DND-41 (cell line): Measurements from ENCODE around the gene HPS3.

Experiments
- ATAC-seq: fragments of 200-7000 bp; cut with Tn5 transposase; 3 replicates; pipeline ENCODE4 v1.9.1; 2021; ENCODE audit warnings: low read depth; ENCODE audit not compliant: insufficient read depth
- DNase-seq: peaks from one replicate; pipeline ENCODE4 v3.0.0-alpha.2; 2020
- H2AFZ ChIP-seq: 2 replicates; pipeline ENCODE4 v1.6.0; 2012; ENCODE audit warnings: low read depth, low read length
- H3K27ac ChIP-seq: 2 replicates; pipeline ENCODE4 v1.5.1; 2012; ENCODE audit warnings: low read length, inconsistent platforms
- H3K27me3 ChIP-seq: fragments of 200-600 bp; sonication (generic); 2 replicates; pipeline ENCODE4 v1.6.0; 2012; ENCODE audit warnings: low read length, mild to moderate bottlenecking, inconsistent platforms; ENCODE audit not compliant: insufficient read depth, poor library complexity
- H3K36me3 ChIP-seq: 2 replicates; pipeline ENCODE4 v1.5.1; 2012; ENCODE audit warnings: low read length, inconsistent platforms; ENCODE audit not compliant: insufficient read depth
- H3K4me1 ChIP-seq: 2 replicates; pipeline ENCODE4 v1.5.1; 2012; ENCODE audit warnings: mild to moderate bottlenecking, low read length; ENCODE audit not compliant: insufficient read depth
- H3K4me2 ChIP-seq: 2 replicates; pipeline ENCODE4 v1.6.0; 2012; ENCODE audit warnings: mild to moderate bottlenecking, moderate library complexity, low read length, inconsistent platforms; ENCODE audit not compliant: insufficient read depth
- H3K4me3 ChIP-seq, 2 experiments: fragments of 200-600 bp in 1 of 2; shearing (Covaris generic) in 1 of 2; 2 replicates each; pipeline ENCODE4 v1.5.1; 2012 to 2016; ENCODE audit warnings: inconsistent platforms in 2 of 2, low read length in 2 of 2, mild to moderate bottlenecking in 2 of 2, low read depth in 1 of 2, moderate library complexity in 1 of 2
- H3K79me2 ChIP-seq: 2 replicates; pipeline ENCODE4 v1.6.0; 2012; ENCODE audit warnings: low read length, inconsistent platforms; ENCODE audit not compliant: insufficient read depth
- H3K9ac ChIP-seq: 2 replicates; pipeline ENCODE4 v1.6.0; 2012; ENCODE audit warnings: low read depth, mild to moderate bottlenecking, inconsistent platforms, low read length, moderate library complexity
- H3K9me3 ChIP-seq: 2 replicates; pipeline ENCODE4 v1.5.1; 2012; ENCODE audit warnings: low read length, moderate library complexity, mild to moderate bottlenecking, inconsistent platforms; ENCODE audit not compliant: insufficient read depth, severe bottlenecking
- H4K20me1 ChIP-seq: 2 replicates; pipeline ENCODE4 v1.6.0; 2012; ENCODE audit warnings: low read length; ENCODE audit not compliant: insufficient read depth
- CTCF ChIP-seq: IDR thresholded peaks from 2 replicates; pipeline ENCODE4 v1.5.1; 2012; ENCODE audit warnings: borderline replicate concordance, low read length, moderate library complexity, mild to moderate bottlenecking; ENCODE audit not compliant: poor library complexity, severe bottlenecking; ENCODE audit errors: extremely low read depth
- EZH2 ChIP-seq: IDR thresholded peaks from 3 replicates; pipeline ENCODE4 v1.6.1; 2012; ENCODE audit warnings: borderline replicate concordance, low read depth, mild to moderate bottlenecking, moderate library complexity, low read length, inconsistent platforms; ENCODE audit not compliant: severe bottlenecking

The HPS3 gene

GRCh38 chr3:149118724-149119123, 10.7 kb upstream of the HPS3 start:
- no peak overlapping the region for H3K27ac ChIP-seq
- no peak overlapping the region for H2AFZ ChIP-seq
- DNase-seq (no peak), ATAC-seq (no peak)
- H3K36me3 ChIP-seq = no peaks in the 10 kb centered on the region
- H3K27me3 ChIP-seq = no peaks in the 10 kb centered on the region
- H3K9me3 ChIP-seq = no peaks in the 10 kb centered on the region
- H3K4me3 ChIP-seq = no peak overlapping the region
- H3K79me2 ChIP-seq = no peaks in the 10 kb centered on the region
- TF ChIP-seq EZH2 (no peak), CTCF (no peak)
- no peak overlapping the region for H3K4me2 ChIP-seq
- H3K4me1 ChIP-seq = no peaks in the 10 kb centered on the region
- no peaks in the 10 kb centered on the region for H4K20me1 ChIP-seq
- no peak overlapping the region for H3K9ac ChIP-seq

GRCh38 chr3:149119466-149119865, 10.0 kb upstream of the HPS3 start:
- no peak for ATAC-seq
- no peak for DNase-seq
- no peaks in the 10 kb centered on the region for H3K27me3 ChIP-seq
- H3K9me3 ChIP-seq = no peaks in the 10 kb centered on the region
- no peaks in the 10 kb centered on the region for H3K36me3 ChIP-seq
- no peak overlapping the region for H3K27ac ChIP-seq
- H2AFZ ChIP-seq = no peak overlapping the region
- no peak overlapping the region for H3K4me2 ChIP-seq
- no peak overlapping the region for H3K9ac ChIP-seq
- H3K4me1 ChIP-seq = no peaks in the 10 kb centered on the region
- no peak overlapping the region for H3K4me3 ChIP-seq
- H4K20me1 ChIP-seq = no peaks in the 10 kb centered on the region
- no peaks in the 10 kb centered on the region for H3K79me2 ChIP-seq
- TF ChIP-seq CTCF (no peak), EZH2 (no peak)

- H3K9me3 ChIP-seq = no peaks in the 10 kb centered on the region
- H2AFZ ChIP-seq = no peak overlapping the region
- H3K79me2 ChIP-seq = no peaks in the 10 kb centered on the region
- H3K4me2 ChIP-seq = no peak overlapping the region
- no peaks in the 10 kb centered on the region for H3K4me1 ChIP-seq
- H4K20me1 ChIP-seq = no peaks in the 10 kb centered on the region
- H3K36me3 ChIP-seq = no peaks in the 10 kb centered on the region
- DNase-seq = no peak
- no peak overlapping the region for H3K27ac ChIP-seq
- no peak overlapping the region for H3K9ac ChIP-seq
- no peak overlapping the region for H3K4me3 ChIP-seq
- ATAC-seq = peak; percentile 89
- TF ChIP-seq EZH2 (no peak), CTCF (peak; percentile 70)
- no peaks in the 10 kb centered on the region for H3K27me3 ChIP-seq
These were observed 9.1 kb upstream of the HPS3 start for GRCh38 chr3:149120051-149120972.
